Ovary (tissue), 3 donors: ENCODE measurements around the gene C5orf52.
"Not testable (repeated sequence)": the region's sequence is repeated elsewhere in the genome, so short reads cannot be mapped to it uniquely, and the experiment has no call there.

Source experiments
- EP300 ChIP-seq: sonication (generic); formaldehyde crosslinking; IDR thresholded peaks from one replicate; pipeline ENCODE4 v1.6.1; 2017; ENCODE audit warnings: antibody characterized with exemption
- TF ChIP-seq, protein P1 (sequence below), 3 donors: fragments of 450-650 bp in 2 of 3; fragments of 200-600 bp in 1 of 3; IDR thresholded peaks; one replicate each; pipeline versions ENCODE4 v1.5.1 to v1.8.0; 2016 to 2022; ENCODE audit warnings: antibody characterized with exemption in 3 of 3, mild to moderate bottlenecking in 1 of 3
- donor health status: DM: no; HTN: no; CAD: no.

DNA sequence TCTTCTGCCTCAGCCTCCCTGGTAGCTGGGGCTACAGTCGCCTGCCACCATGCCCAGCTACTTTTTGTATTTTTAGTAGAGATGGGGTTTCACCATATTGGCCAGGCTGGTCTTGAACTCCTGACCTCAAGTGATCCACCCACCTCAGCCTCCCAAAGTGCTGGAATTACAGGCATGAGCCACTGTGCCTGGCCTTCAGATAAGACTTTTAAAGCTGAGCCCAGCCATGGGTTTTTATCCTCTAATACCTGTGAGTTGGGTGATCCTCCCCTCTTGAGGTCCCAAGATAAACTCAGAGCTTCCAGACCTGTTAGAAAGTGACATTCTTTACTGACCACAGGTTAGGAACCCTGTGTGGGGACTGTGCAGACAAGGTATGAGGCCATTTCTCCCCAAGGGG is 56.5 kb downstream of the C5orf52 start:
- TF ChIP-seq EP300: not testable (repeated sequence)
- TF ChIP-seq, protein P1, sequence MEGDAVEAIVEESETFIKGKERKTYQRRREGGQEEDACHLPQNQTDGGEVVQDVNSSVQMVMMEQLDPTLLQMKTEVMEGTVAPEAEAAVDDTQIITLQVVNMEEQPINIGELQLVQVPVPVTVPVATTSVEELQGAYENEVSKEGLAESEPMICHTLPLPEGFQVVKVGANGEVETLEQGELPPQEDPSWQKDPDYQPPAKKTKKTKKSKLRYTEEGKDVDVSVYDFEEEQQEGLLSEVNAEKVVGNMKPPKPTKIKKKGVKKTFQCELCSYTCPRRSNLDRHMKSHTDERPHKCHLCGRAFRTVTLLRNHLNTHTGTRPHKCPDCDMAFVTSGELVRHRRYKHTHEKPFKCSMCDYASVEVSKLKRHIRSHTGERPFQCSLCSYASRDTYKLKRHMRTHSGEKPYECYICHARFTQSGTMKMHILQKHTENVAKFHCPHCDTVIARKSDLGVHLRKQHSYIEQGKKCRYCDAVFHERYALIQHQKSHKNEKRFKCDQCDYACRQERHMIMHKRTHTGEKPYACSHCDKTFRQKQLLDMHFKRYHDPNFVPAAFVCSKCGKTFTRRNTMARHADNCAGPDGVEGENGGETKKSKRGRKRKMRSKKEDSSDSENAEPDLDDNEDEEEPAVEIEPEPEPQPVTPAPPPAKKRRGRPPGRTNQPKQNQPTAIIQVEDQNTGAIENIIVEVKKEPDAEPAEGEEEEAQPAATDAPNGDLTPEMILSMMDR (IDR thresholded peaks at IDR 0.05): not testable (repeated sequence)
